Stimulated activated CD8-positive, alpha-beta memory T cell treated with anti-CD3 and anti-CD28 coated beads, Interleukin-15, amount 100 ng/mL, for 1 hour (primary cell): Measurements from ENCODE around the gene TTC34.
"Not testable (repeated sequence)": the region's sequence is repeated elsewhere in the genome, so short reads cannot be mapped to it uniquely, and the experiment has no call there.

ENCODE experiments used
- DNase-seq: peaks from one replicate; pipeline ENCODE4 v3.0.0-alpha.2; 2020; ENCODE audit warnings: low read depth

TTC34 gene

GRCh38 chr1:2810899-2811532 is 9.5 kb upstream of the TTC34 start:
- no peak for DNase-seq

DNA sequence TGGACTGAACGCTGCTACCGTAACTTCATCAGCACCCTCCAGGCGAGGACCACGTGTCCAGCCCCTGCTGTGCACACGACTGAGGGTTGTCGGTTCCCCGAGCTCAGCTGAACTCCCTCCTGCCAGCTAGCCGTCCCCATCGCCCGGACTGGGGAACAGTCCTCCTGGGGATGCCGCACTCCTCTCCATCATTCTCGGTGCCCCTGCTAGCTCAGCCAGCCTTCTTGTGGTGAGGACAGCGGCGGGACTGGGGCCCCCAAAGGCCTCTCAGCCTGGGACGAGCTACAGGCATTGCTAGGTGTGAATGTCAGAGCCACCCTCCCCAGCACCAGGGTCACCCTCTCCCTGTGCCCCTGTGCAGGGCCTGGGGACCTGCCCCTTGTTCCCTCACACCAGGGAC is 8.8 kb upstream of the TTC34 start:
- no peak for DNase-seq

- no peak for DNase-seq
Observed at GRCh38 chr1:2809656-2810055, 8.2 kb upstream of the TTC34 start.

- DNase-seq = no peak
Observed at GRCh38 chr1:2808831-2809605, 7.5 kb upstream of the TTC34 start.

DNA sequence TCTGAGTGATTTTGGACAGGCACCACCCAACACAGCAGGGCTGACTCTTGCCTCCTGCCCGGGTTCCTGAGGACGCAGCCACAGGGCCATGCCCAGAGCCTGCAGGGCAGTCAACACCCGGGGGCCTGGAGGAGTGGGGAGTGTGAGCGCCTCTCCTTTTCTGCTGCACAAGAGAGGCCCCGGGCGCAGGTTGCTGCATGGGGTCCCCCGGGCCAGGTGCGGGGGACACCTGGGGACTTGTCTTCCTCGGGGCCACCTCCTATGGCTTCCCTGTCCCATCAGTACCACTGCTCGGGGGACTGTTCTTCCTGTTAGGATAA is 6.9 kb upstream of the TTC34 start:
- no peak for DNase-seq

DNA sequence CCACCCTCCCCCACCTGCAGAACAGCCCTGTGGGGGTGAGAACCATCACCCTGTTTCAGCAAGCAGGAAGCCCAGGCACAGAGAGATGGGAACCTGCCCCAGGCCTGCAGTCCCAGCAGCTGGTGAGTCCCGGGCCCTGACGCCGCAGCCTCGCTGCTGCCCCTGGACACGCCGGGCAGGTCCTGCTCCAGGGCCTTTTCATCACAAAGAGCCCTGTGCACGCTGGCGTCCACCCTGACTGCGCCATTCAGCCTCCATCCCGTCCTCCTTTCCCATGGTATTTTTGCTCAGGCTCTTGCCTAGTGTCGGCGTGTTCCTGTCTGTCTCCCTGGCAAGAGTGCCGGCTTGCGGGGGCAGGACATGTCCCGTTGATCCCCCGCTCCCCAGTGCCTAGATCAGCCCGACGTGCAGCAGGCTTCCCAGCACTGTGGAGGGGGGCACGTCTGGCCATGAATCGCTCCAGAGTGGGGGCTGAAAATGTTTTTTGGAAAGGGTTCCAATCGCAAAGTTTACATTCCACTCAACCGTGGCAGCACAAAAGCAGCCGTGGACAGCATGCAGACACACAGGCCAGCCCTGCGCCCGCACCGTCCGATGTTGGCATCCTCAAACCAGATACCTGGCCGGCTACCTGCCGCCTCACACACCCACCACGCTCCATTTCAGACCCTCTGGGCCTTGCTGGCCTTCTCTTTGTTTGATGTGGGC is 6.3 kb upstream of the TTC34 start:
- DNase-seq = no peak

- DNase-seq = no peak
Observed at GRCh38 chr1:2807036-2807435, 5.5 kb upstream of the TTC34 start.

DNA sequence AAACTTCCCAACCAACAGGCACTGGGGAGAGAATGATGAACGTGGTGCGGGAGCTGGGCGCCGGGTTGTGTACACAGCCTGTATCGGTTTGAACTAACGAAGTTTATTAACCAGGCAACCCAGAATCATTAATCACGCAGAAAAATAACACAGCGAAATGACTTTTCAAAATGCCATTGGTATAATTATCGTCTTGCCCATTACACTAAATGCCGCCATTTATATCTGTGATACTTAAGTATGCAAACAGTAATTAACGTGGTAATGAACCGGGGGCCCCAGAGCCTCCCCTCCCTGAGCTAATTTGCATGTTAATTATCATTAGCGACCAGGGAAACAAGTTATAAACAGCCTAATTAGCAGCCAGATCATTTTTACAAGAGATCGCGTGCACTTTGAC is 5.1 kb upstream of the TTC34 start:
- no peak for DNase-seq

DNA sequence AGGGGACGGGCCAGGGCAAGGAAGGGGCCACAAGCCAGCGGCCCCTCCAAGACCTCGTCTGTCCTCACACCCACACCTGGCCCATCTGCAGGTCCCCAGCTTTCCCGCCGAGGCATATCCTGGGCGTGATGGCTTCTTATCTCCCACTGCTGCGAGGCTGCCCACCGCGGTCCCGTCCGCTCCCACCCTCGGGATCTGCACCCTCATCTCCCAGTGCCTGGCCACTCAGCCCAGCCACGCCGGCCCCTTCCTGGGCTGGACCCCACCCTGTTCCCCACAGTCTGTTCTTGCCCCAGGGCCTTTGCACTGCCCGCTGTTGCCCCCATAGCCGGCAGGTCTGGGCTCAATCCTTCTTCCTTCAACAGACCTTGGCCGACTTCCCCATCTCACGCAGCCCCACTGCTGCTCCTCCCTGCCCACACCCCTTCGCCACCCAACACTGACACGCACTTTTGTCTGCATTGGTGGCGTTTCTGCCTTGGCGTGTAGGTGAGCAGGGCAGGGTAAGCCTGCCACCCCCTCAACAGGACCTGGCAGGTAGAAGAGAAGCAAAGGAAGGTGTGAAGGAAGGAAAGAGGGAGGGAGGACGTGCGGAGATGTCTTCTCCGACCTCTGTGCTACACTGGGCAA is 4.4 kb upstream of the TTC34 start:
- no peak for DNase-seq

DNA sequence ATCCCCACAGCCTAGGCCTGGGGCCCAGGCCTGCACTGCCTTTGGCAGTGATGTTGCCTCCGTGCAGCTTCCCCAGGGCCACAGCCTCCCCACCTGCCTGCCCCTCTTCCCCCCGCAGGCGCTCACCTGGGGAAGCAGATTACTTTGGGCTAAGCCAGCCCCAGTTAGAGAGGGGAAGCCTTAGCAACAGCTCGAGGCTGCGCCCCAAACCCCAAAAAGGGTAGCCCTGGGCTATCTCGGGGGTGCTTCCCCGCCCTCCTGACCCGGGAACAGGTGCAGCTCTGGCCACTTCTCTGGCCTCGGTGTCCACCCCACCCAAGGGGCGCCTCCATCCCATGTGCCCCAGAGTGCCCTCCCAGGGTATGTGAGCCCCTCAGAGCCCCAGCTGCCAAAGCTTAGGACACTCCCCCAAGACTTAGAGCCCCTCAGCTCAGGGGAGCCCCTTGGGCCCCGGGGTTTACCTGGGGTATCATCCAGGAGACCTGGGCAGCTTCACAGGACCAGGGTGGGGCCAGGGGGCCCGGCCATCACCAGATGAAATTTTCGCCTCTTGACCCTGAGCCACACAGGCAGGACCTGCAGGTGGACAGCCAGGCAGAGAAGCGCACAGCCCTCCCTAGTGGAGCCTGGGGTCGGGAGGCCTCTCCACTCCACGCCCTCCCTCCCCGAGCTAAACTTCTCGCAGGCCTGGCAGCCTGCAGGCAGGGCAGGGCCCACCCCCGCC is 3.3 kb upstream of the TTC34 start:
- no peak for DNase-seq

DNA sequence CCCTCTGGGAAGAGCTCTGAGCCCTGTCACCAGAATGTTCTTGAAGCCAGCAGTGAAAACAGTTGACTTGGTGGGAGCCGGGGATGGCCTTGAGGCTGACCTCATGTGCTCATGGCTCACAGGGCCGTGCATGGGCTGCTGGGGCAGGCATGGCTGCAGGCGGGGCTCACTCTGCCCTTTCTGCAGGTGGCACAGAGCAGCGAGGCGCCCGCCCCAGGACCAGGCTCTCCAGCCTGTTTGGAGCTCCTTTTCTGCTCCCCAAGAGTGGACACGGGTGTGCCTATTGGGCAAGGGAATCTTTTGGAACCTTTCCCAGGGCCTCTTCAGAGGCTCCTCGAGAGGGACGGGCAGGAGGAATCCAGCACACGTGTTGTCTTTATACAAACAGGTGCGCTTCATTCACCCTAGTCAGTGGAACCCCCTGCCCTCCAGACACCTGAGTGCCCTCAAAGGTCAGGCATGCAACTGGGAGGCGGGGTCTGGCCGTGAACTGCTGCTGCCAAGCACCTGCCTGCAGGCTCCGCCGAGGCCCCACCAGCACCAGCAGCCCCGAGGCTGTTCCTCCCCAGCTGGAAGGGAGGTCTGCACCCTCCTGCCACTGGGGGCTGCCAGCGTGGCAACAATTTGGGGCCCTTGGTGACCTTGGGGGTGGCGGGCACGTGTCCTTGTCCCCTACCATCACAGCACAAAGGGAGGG is 2.6 kb upstream of the TTC34 start:
- DNase-seq = no peak

GRCh38 chr1:2803086-2803930 is 1.8 kb upstream of the TTC34 start:
- no peak for DNase-seq

GRCh38 chr1:2802421-2802961 is 998 bp upstream of the TTC34 start:
- DNase-seq = no peak

DNA sequence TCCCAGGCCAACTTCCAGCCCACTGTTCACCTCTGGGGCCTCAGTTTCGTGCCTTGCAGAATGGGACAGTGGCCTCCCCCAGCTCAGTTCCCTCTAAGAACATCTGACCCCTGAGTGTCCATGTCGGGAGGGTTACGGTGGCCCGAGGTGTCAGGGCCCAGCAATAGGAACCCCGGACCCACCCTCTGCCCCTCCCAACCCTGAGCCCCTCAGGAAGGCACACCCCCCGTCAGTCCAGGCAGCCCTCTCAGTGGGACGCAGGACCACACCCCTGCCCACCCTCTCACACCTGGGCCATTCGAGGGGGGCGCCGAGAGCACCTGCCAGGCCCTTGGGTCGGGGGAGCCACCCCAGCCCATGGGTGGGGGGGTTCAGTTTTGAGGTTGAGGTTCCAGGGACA is 447 bp downstream of the TTC34 start:
- no peak for DNase-seq

DNA sequence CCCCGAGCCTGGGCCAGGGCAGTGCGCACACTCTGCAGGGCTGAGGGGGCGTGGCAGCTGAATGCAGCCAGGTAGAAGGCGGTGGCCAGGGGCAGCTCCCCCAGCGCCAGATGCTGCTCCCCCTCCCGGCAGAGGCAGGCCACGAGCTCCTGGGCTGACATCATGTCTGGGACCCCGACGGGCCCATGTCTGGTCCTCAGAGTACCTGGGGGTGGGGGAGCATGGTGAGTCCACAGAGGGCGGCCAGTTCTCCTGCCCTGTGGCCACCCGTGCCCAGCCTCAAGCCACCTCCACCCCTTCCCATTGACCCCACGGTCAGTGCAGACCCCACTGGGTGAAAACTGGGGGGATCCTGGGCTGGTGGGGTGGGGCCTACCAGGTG is 838 bp downstream of the TTC34 start:
- no peak for DNase-seq

DNA sequence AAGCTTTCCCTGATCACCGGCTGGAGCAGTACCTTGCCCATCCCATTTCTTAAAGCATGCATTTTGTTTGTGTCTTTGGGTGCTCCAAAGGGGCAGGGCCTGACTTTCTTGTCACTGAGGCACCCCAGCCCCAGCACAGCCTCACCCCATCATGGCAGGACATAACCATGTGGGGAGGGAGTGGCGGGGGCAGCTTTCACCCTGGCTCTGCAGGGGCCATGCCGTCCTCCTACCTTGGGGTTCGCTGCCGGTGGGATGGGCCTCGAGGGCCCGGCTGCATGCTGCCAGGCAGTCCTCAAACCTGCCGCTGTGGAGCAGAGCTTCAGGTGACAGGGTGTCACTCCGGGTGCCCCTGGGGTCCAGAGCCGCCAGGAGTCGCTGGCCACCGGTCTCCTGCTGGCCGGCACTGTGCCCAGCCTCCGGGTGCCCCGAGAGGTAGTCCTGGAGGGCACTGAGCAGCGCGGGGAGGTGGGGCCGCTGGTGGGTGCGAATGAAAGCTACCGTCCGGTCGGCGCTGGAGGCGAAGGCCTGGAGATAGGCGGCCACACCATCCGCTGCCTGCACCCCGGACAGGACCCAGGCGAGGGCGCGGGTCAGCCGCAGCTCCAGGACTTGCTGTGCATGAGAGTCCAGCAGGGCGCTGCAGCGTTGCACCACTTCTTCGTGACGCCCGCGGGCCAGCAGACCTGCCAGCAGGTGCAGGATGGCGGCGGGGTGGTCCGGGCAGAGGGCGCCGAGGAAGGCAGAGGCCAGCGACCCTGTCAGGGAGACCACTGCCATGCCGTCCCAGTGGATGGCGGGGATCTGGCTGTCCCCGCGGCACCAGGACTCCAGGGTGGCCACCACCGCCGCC is 1.5 kb downstream of the TTC34 start:
- no peak for DNase-seq

DNA sequence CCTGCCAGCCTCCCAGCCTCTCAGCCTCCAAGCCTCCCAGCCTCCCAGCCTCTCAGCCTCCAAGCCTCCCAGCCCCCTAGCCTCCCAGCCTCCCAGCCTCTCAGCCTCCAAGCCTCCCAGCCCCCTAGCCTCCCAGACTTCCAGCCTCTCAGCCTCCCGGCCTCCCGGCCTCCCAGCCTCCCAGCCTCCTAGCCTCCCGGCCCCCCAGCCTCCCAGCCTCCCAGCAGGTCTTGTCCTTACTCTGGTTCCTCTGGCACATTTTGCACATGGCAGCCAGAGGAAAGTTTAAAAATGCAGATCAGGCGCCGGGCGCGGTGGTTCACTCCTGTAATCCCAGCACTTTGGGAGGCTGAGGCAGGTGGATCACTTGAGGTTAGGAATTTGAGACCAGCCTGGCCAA is 2.5 kb downstream of the TTC34 start:
- not testable (repeated sequence) for DNase-seq

GRCh38 chr1:2797741-2798016 is 3.8 kb downstream of the TTC34 start:
- no peak for DNase-seq

DNA sequence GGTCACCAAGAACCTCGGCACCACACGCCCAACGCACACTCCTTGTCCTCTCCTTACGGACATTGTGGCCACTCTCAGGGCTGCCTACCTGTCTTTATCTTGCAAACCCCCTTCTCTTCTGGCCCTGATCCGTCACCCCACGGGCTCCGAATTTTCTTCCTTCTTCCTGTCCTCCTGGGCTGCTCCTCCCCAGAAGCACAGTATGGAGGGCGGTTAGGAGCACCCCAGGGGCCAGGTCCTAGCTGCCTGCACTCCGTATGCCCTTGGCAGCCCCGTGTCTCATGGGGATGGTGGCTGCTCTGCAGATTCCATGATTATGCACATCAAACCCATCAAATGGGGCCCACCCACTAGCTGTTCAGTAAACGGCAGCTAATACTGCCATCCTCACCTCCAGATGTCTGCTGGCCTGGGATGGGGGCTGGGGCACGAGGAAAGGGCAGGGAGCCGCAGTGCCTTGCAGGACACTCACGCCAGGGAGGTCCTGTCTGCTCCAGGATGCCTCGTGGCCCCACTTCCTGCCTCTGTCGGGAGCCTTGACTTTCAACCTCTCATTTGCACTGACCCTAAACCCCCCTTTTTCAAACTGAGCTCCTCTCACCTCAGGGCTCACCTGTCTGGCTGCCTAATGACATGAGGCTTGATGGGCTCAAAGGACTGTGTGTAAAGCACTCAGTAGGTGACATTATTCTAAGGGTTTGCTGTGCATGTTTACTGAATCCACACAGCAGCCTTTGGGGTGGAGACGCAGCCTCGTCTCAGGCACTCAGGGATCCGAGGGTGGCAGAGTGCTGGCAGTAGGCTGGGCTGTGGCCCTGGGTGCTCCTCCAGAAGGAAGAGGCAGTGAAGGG is 4.4 kb downstream of the TTC34 start:
- DNase-seq = no peak
